Upper lobe of left lung (tissue), 6 donors: ENCODE results near the gene ALS2. TPM values are rescaled to one million over a fixed set of nuclear protein-coding genes. Genes with fewer than 3 reads are reported as not detected.

ENCODE experiments used
- ATAC-seq, 2 donors: fragments of 200-7000 bp; cut with Tn5 transposase; one replicate each; pipeline ENCODE4 v1.9.1; 2022; ENCODE audit warnings: mild to moderate bottlenecking in 2 of 2, moderate library complexity in 2 of 2; ENCODE audit not compliant: low FRiP score in 2 of 2
- DNase-seq, 2 donors: peaks; one replicate each; pipeline ENCODE4 v3.0.0-alpha.2; 2019 to 2020
- H3K27ac ChIP-seq, 4 donors: fragments of 200-600 bp; sonication (generic); one replicate each; pipeline ENCODE4 v1.5.1; 2016 to 2019
- H3K27me3 ChIP-seq, 4 donors: fragments of 200-600 bp; sonication (generic); one replicate each; pipeline ENCODE4 v1.5.1; 2017 to 2019
- H3K36me3 ChIP-seq, 4 donors: fragments of 200-600 bp; sonication (generic); one replicate each; pipeline ENCODE4 v1.5.1; 2016 to 2019
- H3K4me1 ChIP-seq, 4 donors: fragments of 200-600 bp; sonication (generic); one replicate each; pipeline ENCODE4 v1.5.1; 2018 to 2019
- H3K4me3 ChIP-seq, 4 donors: fragments of 200-600 bp; sonication (generic); one replicate each; pipeline ENCODE4 v1.5.1; 2017 to 2019; ENCODE audit warnings: mild to moderate bottlenecking in 2 of 4, moderate library complexity in 1 of 4
- H3K9me3 ChIP-seq, 4 donors: fragments of 200-600 bp; sonication (generic); one replicate each; pipeline ENCODE4 v1.5.1; 2018 to 2019
- CTCF ChIP-seq, 6 experiments: fragments of 450-650 bp in 4 of 6; fragments of 200-600 bp in 2 of 6; sonication (generic) in 2 of 6; IDR thresholded peaks; one replicate each; pipeline ENCODE4 v1.5.1; 2016 to 2019; ENCODE audit warnings: antibody characterized with exemption in 6 of 6
- EP300 ChIP-seq, 4 donors: sonication (generic); formaldehyde crosslinking; IDR thresholded peaks; one replicate each; pipeline ENCODE4 v1.5.1; 2017; ENCODE audit warnings: antibody characterized with exemption in 4 of 4, control low read depth in 2 of 4
- POLR2A ChIP-seq, 4 donors: fragments of 450-650 bp; IDR thresholded peaks; one replicate each; pipeline ENCODE4 v1.5.1; 2016 to 2017; ENCODE audit warnings: antibody characterized with exemption in 4 of 4, mild to moderate bottlenecking in 2 of 4
- POLR2AphosphoS5 ChIP-seq, 2 donors: sonication (generic); formaldehyde crosslinking; IDR thresholded peaks; one replicate each; pipeline ENCODE4 v1.5.1; 2017; ENCODE audit warnings: antibody characterized with exemption in 2 of 2
- WGBS, 2 donors: methylation state at CpG; one replicate each; pipeline ENCODE4 v1.1.5; 2017 to 2018; 5-methylcytosine and 5-hydroxymethylcytosine counted together
- total RNA-seq, 6 donors: library from RNA; depleted of rRNA in 4 of 6; stranded (reverse); fragments of >200 nt in 4 of 6; gene quantifications; one replicate each; pipeline versions ENCODE4 v1.1.0 to v1.2.1, GENCODE V29; 2016 to 2021
- donor health status: DM: no; HTN: no; CAD: no; lungs with moderate emphysema.
- donor health status: DM: no; HTN: yes; CAD: no; lungs with severe emphysema.

Gene ALS2
- total RNA-seq, 6 donors from 2014 or later: 16.5 to 27.8 (median 22.7) TPM

GRCh38 chr2:201701646-201702045 is 79.1 kb downstream of the ALS2 start:
- no peaks in the 10 kb centered on the region for H3K27me3 ChIP-seq
- no peak overlapping the region for H3K27ac ChIP-seq
- H3K9me3 ChIP-seq: no peaks in the 10 kb centered on the region
- ATAC-seq (no peak), DNase-seq (no peak)
- peaks cover 0 to 5% (median 2%) of the 10 kb centered on the region in 4 donors for H3K4me1 ChIP-seq
- peaks cover 18 to 61% (median 30%) of the 10 kb centered on the region in 4 donors for H3K36me3 ChIP-seq
- no peak overlapping the region for H3K4me3 ChIP-seq
- TF ChIP-seq EP300 (IDR thresholded peaks at IDR 0.05) (no peak), POLR2AphosphoS5 (IDR thresholded peaks at IDR 0.05) (no peak), CTCF (IDR thresholded peaks at IDR 0.05) (no peak), POLR2A (IDR thresholded peaks at IDR 0.05) (no peak)
- WGBS, 2 donors: 92 to 96% methylated on average over 1 of the region's 1 CpG

- 79 to 81% methylated on average over 1 of the region's 1 CpG for whole genome bisulfite sequencing, 2 donors
- peaks cover 13 to 40% (median 23%) of the 10 kb centered on the region in 4 donors for H3K36me3 ChIP-seq
- no peak for ATAC-seq
Observed at GRCh38 chr2:201699416-201699815, 81.3 kb downstream of the ALS2 start.

GRCh38 chr2:201698588-201699226 is 82.0 kb downstream of the ALS2 start, which contains the start of gene MPP4:
Gene MPP4, minus strand, starts transcription at chr2:201698644. Its CDS starts 4,690 bp downstream, at chr2:201693954.
- Histone ChIP-seq H3K4me1 (peaks cover 0 to 5% (median 2%) of the 10 kb centered on the region in 4 donors), H3K27ac (no peak within 1 kb of the TSS), H3K9me3 (no peaks in the 10 kb centered on the region), H3K36me3 (peaks cover 8 to 33% (median 17%) of the 10 kb centered on the region in 4 donors), H3K4me3 (no peak within 1 kb of the TSS), H3K27me3 (no peaks in the 10 kb centered on the region)
- TF ChIP-seq POLR2A (IDR thresholded peaks at IDR 0.05) (no peak), CTCF (IDR thresholded peaks at IDR 0.05) (no peak), EP300 (IDR thresholded peaks at IDR 0.05) (no peak), POLR2AphosphoS5 (IDR thresholded peaks at IDR 0.05) (no peak)
- ATAC-seq (no peak), DNase-seq (no peak)
- 44 to 47% methylated on average over 3 of the region's 3 CpGs for WGBS, 2 donors

More at GRCh38 chr2:201699416-201699815, 81.3 kb downstream of the ALS2 start:
- Histone ChIP-seq H3K4me1 (peaks cover 0 to 5% (median 2%) of the 10 kb centered on the region in 4 donors), H3K27ac (no peak overlapping the region), H3K27me3 (no peaks in the 10 kb centered on the region), H3K4me3 (no peak overlapping the region), H3K9me3 (no peaks in the 10 kb centered on the region)
- DNase-seq: no peak
- TF ChIP-seq POLR2AphosphoS5 (IDR thresholded peaks at IDR 0.05) (no peak), CTCF (IDR thresholded peaks at IDR 0.05) (no peak), POLR2A (IDR thresholded peaks at IDR 0.05) (no peak), EP300 (IDR thresholded peaks at IDR 0.05) (no peak)

- H3K4me1 ChIP-seq: peaks cover 0 to 5% (median 2%) of the 10 kb centered on the region in 4 donors
- 62 to 68% methylated on average over 2 of the region's 2 CpGs for WGBS, 2 donors
Observed at GRCh38 chr2:201697899-201698298, 82.8 kb downstream of the ALS2 start.

More at GRCh38 chr2:201697899-201698298, 82.8 kb downstream of the ALS2 start:
- TF ChIP-seq CTCF (IDR thresholded peaks at IDR 0.05) (no peak), POLR2AphosphoS5 (IDR thresholded peaks at IDR 0.05) (no peak), POLR2A (IDR thresholded peaks at IDR 0.05) (no peak), EP300 (IDR thresholded peaks at IDR 0.05) (no peak)
- no peak overlapping the region for H3K4me3 ChIP-seq
- peaks cover 2 to 24% (median 15%) of the 10 kb centered on the region in 4 donors for H3K36me3 ChIP-seq
- ATAC-seq: peak in 1 of 2 donors; percentile 59
- no peaks in the 10 kb centered on the region for H3K27me3 ChIP-seq
- no peak overlapping the region for H3K27ac ChIP-seq
- no peaks in the 10 kb centered on the region for H3K9me3 ChIP-seq
- DNase-seq: no peak
